ENCODE results near the gene SLC26A4.

SLC26A4 gene

DNA sequence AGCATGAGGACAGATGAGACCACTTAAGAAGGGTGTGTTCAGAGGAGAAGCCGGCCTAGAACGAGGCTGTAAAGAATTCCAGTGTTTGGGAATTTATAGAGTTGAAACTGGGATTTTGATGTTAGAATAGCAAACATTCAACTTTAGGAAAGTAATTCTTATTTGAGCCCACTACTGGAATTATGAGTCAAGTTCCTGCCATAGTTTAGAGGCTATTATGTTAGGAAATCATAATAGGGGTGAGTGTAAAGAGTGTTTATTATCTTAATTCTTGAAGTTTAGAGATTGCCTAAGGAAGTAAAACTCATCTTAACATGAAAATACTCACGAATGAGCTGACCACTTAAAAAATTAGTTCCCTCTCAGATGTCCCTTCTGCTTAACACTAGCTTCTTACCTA lies 85.4 kb downstream of the SLC26A4 start:
- Histone ChIP-seq H3K4me3 (ENCODE audit: low read depth, low read length) (peak overlapping the region; percentile 96; the same call in 1 of the 2 replicates), H3K9ac (ENCODE audit: low read depth, low read length) (no peak overlapping the region), H3K4me1 (ENCODE audit: control insufficient read depth, insufficient read depth, low read length) (peaks cover 26% of the 10 kb centered on the region), H3K27ac (ENCODE audit: low read depth, low read length) (no peak overlapping the region), H3K27me3 (ENCODE audit: control insufficient read depth, insufficient read depth, low read length) (no peaks in the 10 kb centered on the region), H3K36me3 (ENCODE audit: control insufficient read depth, insufficient read depth, low read length) (peaks cover 26% of the 10 kb centered on the region), H3K9me3 (ENCODE audit: control insufficient read depth, insufficient read depth, low read length) (no peaks in the 10 kb centered on the region)

- Histone ChIP-seq H3K36me3 (ENCODE audit: control insufficient read depth, insufficient read depth, low read length) (peaks cover 76% of the 10 kb centered on the region), H3K9ac (ENCODE audit: low read depth, low read length) (no peak overlapping the region), H3K4me1 (ENCODE audit: control insufficient read depth, insufficient read depth, low read length) (peaks cover 10% of the 10 kb centered on the region; the same call in 1 of the 2 replicates), H3K27me3 (ENCODE audit: control insufficient read depth, insufficient read depth, low read length) (no peaks in the 10 kb centered on the region), H3K9me3 (ENCODE audit: control insufficient read depth, insufficient read depth, low read length) (no peaks in the 10 kb centered on the region), H3K27ac (ENCODE audit: low read depth, low read length) (no peak overlapping the region), H3K4me3 (ENCODE audit: low read depth, low read length) (no peak overlapping the region)
Measured at GRCh38 chr7:107751113-107751512, 90.5 kb downstream of the SLC26A4 start.

DNA sequence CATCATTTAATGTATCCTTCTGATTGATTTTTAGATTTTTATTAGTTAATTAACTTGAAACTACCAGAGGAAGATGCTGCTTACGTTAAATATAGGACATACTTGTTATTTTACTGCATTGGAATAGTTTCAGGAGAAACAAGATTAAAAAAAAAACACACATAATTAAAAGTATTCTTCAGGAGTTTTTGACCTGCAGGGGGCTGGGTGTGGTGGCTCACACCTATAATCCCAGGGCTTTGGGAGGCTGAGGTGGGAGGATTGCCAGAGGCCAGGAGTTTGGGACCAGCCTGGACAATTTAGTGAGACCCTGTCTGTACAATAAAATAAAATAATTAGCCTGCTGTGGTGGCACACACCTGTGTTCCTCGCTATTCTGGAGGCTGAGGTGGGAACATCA lies 94.0 kb downstream of the SLC26A4 start:
- H3K9ac ChIP-seq (ENCODE audit: low read depth, low read length), result no peak overlapping the region
- H3K4me3 ChIP-seq (ENCODE audit: low read depth, low read length), result no peak overlapping the region
- no peaks in the 10 kb centered on the region for H3K27me3 ChIP-seq (ENCODE audit: control insufficient read depth, insufficient read depth, low read length)
- H3K36me3 ChIP-seq (ENCODE audit: control insufficient read depth, insufficient read depth, low read length), result peaks cover 95% of the 10 kb centered on the region
- no peak overlapping the region for H3K27ac ChIP-seq (ENCODE audit: low read depth, low read length)
- H3K9me3 ChIP-seq (ENCODE audit: control insufficient read depth, insufficient read depth, low read length), result no peaks in the 10 kb centered on the region
- H3K4me1 ChIP-seq (ENCODE audit: control insufficient read depth, insufficient read depth, low read length), result no peaks in the 10 kb centered on the region

GRCh38 chr7:107758667-107759066 lies 98.0 kb downstream of the SLC26A4 start:
- H3K27ac ChIP-seq (ENCODE audit: low read depth, low read length), result no peak overlapping the region
- H3K4me3 ChIP-seq (ENCODE audit: low read depth, low read length), result no peak overlapping the region
- no peaks in the 10 kb centered on the region for H3K9me3 ChIP-seq (ENCODE audit: control insufficient read depth, insufficient read depth, low read length)
- H3K9ac ChIP-seq (ENCODE audit: low read depth, low read length), result no peak overlapping the region
- H3K36me3 ChIP-seq (ENCODE audit: control insufficient read depth, insufficient read depth, low read length), result peaks cover 68% of the 10 kb centered on the region
- no peaks in the 10 kb centered on the region for H3K27me3 ChIP-seq (ENCODE audit: control insufficient read depth, insufficient read depth, low read length)
- no peaks in the 10 kb centered on the region for H3K4me1 ChIP-seq (ENCODE audit: control insufficient read depth, insufficient read depth, low read length)

DNA sequence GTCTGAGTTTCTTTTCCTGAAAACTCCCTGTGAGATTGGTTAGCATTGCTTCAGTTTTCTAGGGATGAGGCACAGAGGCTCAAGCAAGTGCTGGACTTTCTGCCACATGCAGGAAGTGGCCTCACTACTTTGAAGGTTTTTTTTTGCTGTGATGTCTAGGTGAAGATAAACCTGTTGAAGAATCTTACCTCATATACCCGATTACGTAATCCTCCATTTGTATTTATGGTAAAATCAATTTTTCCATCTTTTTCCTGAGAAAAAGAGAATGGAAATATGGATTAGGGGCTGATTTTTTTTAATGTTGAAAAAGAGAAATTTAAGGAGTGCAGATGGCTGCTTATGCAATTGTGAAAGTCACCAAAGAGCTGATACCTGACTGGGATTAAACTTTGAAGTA lies 106.8 kb downstream of the SLC26A4 start:
- Histone ChIP-seq H3K27ac (ENCODE audit: low read depth, low read length) (no peak overlapping the region), H3K4me3 (ENCODE audit: low read depth, low read length) (no peak overlapping the region), H3K36me3 (ENCODE audit: control insufficient read depth, insufficient read depth, low read length) (no peaks in the 10 kb centered on the region), H3K4me1 (ENCODE audit: control insufficient read depth, insufficient read depth, low read length) (no peaks in the 10 kb centered on the region), H3K27me3 (ENCODE audit: control insufficient read depth, insufficient read depth, low read length) (no peaks in the 10 kb centered on the region), H3K9me3 (ENCODE audit: control insufficient read depth, insufficient read depth, low read length) (no peaks in the 10 kb centered on the region), H3K9ac (ENCODE audit: low read depth, low read length) (no peak overlapping the region)
